ENCODE data around the gene CHTOP. TPM values are rescaled to one million over a fixed set of nuclear protein-coding genes. Genes with fewer than 3 reads are reported as not detected.

CHTOP gene
- total RNA-seq, 2 experiments from 2014 or later = 88.2 to 91.3 TPM

DNA sequence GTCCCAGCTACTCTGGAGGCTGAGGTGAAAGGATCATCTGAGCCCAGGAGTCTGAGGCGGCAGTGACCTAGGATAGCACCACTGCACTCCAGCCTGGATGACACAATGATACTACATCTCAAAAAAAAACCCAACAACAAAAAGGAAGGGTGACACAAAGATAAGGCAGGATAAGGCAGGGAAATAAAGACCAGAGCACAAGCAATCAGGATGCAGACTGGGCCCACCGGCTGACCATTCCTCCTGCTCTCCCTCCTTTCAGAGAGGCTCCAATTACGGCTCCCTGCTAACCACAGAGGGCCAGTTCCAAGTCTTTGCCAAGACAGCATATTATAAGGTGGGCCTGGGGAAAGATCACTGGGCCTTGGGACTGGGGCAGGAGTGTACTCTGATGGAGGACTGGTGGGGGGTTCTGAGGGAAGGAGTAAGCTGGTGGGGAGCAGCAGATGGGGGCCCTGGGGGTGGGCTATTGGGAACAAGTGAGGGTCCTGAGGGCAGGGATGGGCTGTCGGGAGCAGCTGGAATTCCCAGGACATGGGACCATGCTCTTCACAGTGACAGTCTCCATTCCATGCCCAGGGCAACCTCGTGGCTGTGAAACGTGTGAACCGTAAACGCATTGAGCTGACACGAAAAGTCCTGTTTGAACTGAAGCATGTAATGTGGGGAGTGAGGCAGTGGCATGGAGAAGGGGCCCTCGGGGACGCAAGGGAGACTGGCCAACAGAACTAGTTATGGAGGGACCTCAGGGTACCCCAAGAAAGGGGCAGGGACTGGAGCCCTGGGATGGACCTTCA lies 51.9 kb downstream of the CHTOP start:
- no peak overlapping the region for H3K27ac Mint-ChIP-seq
- intact Hi-C loops (cut with micrococcal nuclease) = no loop called here
- H3K4me1 Mint-ChIP-seq (ENCODE audit: low read depth) = peaks cover 4% of the 10 kb centered on the region
- H3K9me3 Mint-ChIP-seq = no peaks in the 10 kb centered on the region
- DNase-seq = no peak
- no peaks in the 10 kb centered on the region for H3K36me3 Mint-ChIP-seq (ENCODE audit: low read depth)
- CTCF ChIA-PET = no interaction called here
- H3K4me3 Mint-ChIP-seq = no peak overlapping the region
- H3K27me3 Mint-ChIP-seq (ENCODE audit: low read depth) = peaks cover 6% of the 10 kb centered on the region

DNA sequence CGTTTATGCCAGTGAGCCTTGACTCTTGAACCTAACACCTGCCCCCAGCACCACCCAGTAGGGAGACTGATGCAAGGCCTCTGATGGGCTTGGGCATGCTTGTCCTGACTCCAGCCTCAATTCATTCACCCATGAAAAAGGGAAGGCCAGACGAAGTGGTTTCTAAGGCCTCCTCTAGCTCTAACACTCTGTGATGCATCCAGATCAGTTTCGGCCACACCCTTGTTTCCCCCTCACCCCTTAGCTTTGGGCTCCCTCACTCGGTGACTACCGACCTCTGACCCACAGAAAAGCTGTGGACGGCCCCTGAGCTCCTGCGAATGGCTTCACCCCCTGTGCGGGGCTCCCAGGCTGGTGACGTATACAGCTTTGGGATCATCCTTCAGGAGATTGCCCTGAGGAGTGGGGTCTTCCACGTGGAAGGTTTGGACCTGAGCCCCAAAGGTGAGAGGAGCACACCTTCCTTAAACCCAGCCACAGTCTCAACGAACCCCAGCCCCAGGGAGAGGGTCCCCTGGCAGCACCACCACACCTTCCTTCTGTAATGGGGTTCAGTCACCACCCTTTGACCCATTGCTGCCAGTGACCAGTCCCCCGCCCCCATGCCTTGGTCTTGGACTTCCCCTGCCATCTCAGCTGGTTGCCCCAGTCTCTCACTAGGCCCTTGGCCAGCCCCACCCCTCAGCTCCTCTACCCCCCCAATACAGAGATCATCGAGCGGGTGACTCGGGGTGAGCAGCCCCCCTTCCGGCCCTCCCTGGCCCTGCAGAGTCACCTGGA lies 53.7 kb downstream of the CHTOP start:
- CTCF ChIA-PET = interaction anchor here (0.5 kb wide), 1 partner anchor 176 kb away, joined by 3 read pairs; no protein-coding TSS in a partner anchor
- H3K4me1 Mint-ChIP-seq (ENCODE audit: low read depth) = peaks cover 9% of the 10 kb centered on the region
- H3K27ac Mint-ChIP-seq = no peak overlapping the region
- H3K9me3 Mint-ChIP-seq = no peaks in the 10 kb centered on the region
- no peak for DNase-seq
- intact Hi-C loops (cut with micrococcal nuclease) = no loop called here
- H3K27me3 Mint-ChIP-seq (ENCODE audit: low read depth) = peaks cover 2% of the 10 kb centered on the region
- no peaks in the 10 kb centered on the region for H3K36me3 Mint-ChIP-seq (ENCODE audit: low read depth)
- H3K4me3 Mint-ChIP-seq = no peak overlapping the region

DNA sequence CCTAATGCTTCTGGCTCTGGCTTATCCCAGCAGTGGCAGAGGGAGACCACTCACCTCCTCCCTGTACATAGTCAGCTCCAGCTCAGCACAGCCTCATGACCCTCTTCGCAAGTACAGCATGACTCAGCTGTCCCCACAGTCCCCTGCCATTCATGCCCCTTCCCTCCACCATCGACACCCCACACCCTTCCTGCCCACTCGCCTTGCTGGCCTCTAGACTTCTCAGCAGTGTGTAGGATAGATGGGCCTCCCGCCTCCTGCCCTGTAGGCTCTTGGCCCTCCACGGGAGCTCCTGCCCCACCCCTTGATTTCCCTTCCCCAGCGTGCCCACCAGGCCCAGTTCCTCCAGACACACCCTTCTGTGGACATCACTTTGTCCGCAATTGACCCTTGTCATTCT lies 54.4 kb downstream of the CHTOP start:
- Mint-ChIP-seq H3K27ac (no peak overlapping the region), H3K27me3 (ENCODE audit: low read depth) (peaks cover 2% of the 10 kb centered on the region), H3K4me3 (no peak overlapping the region), H3K9me3 (no peaks in the 10 kb centered on the region), H3K4me1 (ENCODE audit: low read depth) (peaks cover 9% of the 10 kb centered on the region), H3K36me3 (ENCODE audit: low read depth) (no peaks in the 10 kb centered on the region)
- no peak for DNase-seq
- intact Hi-C loops (cut with micrococcal nuclease) = no loop called here
- CTCF ChIA-PET = no interaction called here

DNA sequence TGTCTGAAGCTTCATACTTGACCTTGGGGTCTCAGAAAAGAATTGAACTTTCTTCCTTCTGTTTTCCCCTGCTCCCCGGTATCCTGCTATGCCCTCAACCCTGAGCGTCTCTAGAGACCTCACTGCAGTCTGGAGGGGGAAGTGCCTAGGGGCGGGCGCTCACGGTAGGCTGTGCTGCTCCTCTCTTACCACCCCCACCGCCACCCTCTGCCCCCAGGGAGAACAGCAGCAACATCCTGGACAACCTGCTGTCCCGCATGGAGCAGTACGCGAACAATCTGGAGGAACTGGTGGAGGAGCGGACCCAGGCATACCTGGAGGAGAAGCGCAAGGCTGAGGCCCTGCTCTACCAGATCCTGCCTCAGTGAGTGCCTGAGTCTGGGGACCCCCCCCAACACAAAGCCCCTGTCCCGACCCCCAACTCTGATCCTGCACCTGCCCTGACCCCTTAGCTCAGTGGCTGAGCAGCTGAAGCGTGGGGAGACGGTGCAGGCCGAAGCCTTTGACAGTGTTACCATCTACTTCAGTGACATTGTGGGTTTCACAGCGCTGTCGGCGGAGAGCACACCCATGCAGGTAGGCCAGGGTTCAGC lies 55.0 kb downstream of the CHTOP start:
- H3K27me3 Mint-ChIP-seq (ENCODE audit: low read depth) = peaks cover 2% of the 10 kb centered on the region
- no peak for DNase-seq
- no peaks in the 10 kb centered on the region for H3K36me3 Mint-ChIP-seq (ENCODE audit: low read depth)
- CTCF ChIA-PET = no interaction called here
- no peaks in the 10 kb centered on the region for H3K9me3 Mint-ChIP-seq
- no peak overlapping the region for H3K4me3 Mint-ChIP-seq
- H3K4me1 Mint-ChIP-seq (ENCODE audit: low read depth) = peaks cover 9% of the 10 kb centered on the region
- intact Hi-C loops (cut with micrococcal nuclease) = no loop called here
- H3K27ac Mint-ChIP-seq = no peak overlapping the region

DNA sequence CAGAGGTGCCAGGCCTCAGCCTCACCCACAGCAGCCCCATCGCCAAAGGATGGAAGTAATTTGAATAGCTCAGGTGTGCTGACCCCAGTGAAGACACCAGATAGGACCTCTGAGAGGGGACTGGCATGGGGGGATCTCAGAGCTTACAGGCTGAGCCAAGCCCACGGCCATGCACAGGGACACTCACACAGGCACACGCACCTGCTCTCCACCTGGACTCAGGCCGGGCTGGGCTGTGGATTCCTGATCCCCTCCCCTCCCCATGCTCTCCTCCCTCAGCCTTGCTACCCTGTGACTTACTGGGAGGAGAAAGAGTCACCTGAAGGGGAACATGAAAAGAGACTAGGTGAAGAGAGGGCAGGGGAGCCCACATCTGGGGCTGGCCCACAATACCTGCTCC lies 59.6 kb downstream of the CHTOP start:
- Mint-ChIP-seq H3K4me1 (ENCODE audit: low read depth) (peaks cover 12% of the 10 kb centered on the region), H3K36me3 (ENCODE audit: low read depth) (no peaks in the 10 kb centered on the region), H3K9me3 (no peaks in the 10 kb centered on the region), H3K27ac (no peak overlapping the region), H3K27me3 (ENCODE audit: low read depth) (no peaks in the 10 kb centered on the region), H3K4me3 (no peak overlapping the region)
- intact Hi-C loops (cut with micrococcal nuclease) = no loop called here
- CTCF ChIA-PET = no interaction called here
- no peak for DNase-seq

Small RNAs within 50 kb of the gene (microRNA-seq; reads per million reads assigned to microRNA genes)
- not detected for gene MIR8083 (ENCODE audit: borderline microRNAs expressed, borderline replicate concordance)

Other genes starting within 250 kb of the CHTOP start
- not detected for gene S100A8, start 243.0 kb upstream of the CHTOP start, total RNA-seq
- not detected for gene S100A7A, start 217.5 kb upstream of the CHTOP start, total RNA-seq
- gene S100A7, start 173.4 kb upstream of the CHTOP start, total RNA-seq = not detected
- gene S100A6, start 98.1 kb upstream of the CHTOP start, total RNA-seq = 100 to 1,000 TPM; 200 to 204 TPM
- gene S100A5, start 93.1 kb upstream of the CHTOP start, total RNA-seq = under 1 TPM; 0.89 to 0.93 TPM
- gene S100A4, start 88.3 kb upstream of the CHTOP start, total RNA-seq = 10 to 100 TPM; 36.5 to 37.9 TPM
- gene S100A3, start 84.8 kb upstream of the CHTOP start, total RNA-seq = not detected
- under 1 TPM; 0.74 to 0.77 TPM for gene S100A2, start 68.2 kb upstream of the CHTOP start, total RNA-seq
- gene S100A16, start 20.9 kb upstream of the CHTOP start, total RNA-seq = not detected
- gene S100A14, start 17.7 kb upstream of the CHTOP start, total RNA-seq = not detected
- 1 to 10 TPM; 6.6 to 7.0 TPM for gene S100A13, start 6.6 kb upstream of the CHTOP start, total RNA-seq
- not detected for gene S100A1, start 5.6 kb upstream of the CHTOP start, total RNA-seq
- 10 to 100 TPM; 24.4 to 26.2 TPM for gene SNAPIN, start 24.6 kb downstream of the CHTOP start, total RNA-seq
- gene ILF2, start 36.9 kb downstream of the CHTOP start, total RNA-seq = 100 to 1,000 TPM; 346 to 357 TPM
- under 1 TPM; 0.05 to 0.10 TPM for gene NPR1, start 44.6 kb downstream of the CHTOP start, total RNA-seq
- gene INTS3, start 94.0 kb downstream of the CHTOP start, total RNA-seq = 10 to 100 TPM; 39.3 to 40.4 TPM
- gene SLC27A3, start 141.3 kb downstream of the CHTOP start, total RNA-seq = 1 to 10 TPM; 2.7 to 4.3 TPM

All from activated naive CD4-positive, alpha-beta T cell treated with anti-CD3 and anti-CD28 coated beads for 36 hours (primary cell).